Epithelial cell of proximal tubule (primary cell): ENCODE data around the gene IL21. TPM values are rescaled to one million over a fixed set of nuclear protein-coding genes. Genes with fewer than 3 reads are reported as not detected.

Experiments used
- DNase-seq: peaks from one replicate; pipeline ENCODE4 v3.0.0-alpha.2; 2011; ENCODE audit warnings: low read depth
- H3K4me3 ChIP-seq: 2 replicates; pipeline ENCODE4 v1.5.1; 2011; ENCODE audit warnings: low read depth, mild to moderate bottlenecking, low read length
- total RNA-seq: library from RNA; depleted of rRNA; stranded (reverse); fragments of >200 nt; gene quantifications from 2 replicates; pipeline ENCODE4 v1.2.3, GENCODE V29; 2015
- TF ChIP-seq, protein P1 (sequence below): conservative IDR thresholded peaks from 2 replicates; pipeline ENCODE4 v1.5.1; 2012; ENCODE audit warnings: low read depth, mild to moderate bottlenecking, low read length

Gene IL21
- total RNA-seq = not detected in 2 replicates

DNA sequence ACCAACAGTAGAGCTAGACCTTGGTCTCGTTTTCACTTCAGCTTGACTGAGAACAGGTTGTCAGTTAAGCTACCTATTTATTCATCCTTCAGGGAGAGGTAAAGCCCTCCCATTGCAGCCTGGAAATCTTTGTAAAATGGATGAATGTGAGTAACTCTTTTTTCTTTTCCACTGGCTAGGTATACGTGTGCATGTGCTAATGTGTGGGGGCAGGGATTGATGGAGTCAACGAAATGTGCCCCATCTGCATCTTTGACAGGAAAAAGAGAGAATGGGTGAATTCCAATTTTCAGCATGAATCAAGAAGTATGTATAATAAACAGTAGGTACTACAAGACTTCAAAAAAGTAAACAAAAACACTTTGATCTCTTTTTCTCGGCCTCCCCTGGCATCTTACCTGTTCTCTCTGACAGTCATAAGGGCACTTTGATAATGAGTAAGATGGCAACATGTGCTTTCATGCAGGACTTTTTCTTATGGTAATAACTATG, at the start of gene IL21:
Gene IL21 (minus strand): TSS at position 51 of the 492 bp plus-strand sequence. CDS start 55 bp downstream, outside the sequence.
- no peak within 1 kb of the TSS for H3K4me3 ChIP-seq
- TF ChIP-seq, protein P1, sequence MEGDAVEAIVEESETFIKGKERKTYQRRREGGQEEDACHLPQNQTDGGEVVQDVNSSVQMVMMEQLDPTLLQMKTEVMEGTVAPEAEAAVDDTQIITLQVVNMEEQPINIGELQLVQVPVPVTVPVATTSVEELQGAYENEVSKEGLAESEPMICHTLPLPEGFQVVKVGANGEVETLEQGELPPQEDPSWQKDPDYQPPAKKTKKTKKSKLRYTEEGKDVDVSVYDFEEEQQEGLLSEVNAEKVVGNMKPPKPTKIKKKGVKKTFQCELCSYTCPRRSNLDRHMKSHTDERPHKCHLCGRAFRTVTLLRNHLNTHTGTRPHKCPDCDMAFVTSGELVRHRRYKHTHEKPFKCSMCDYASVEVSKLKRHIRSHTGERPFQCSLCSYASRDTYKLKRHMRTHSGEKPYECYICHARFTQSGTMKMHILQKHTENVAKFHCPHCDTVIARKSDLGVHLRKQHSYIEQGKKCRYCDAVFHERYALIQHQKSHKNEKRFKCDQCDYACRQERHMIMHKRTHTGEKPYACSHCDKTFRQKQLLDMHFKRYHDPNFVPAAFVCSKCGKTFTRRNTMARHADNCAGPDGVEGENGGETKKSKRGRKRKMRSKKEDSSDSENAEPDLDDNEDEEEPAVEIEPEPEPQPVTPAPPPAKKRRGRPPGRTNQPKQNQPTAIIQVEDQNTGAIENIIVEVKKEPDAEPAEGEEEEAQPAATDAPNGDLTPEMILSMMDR = no peak
- DNase-seq = no peak

DNA sequence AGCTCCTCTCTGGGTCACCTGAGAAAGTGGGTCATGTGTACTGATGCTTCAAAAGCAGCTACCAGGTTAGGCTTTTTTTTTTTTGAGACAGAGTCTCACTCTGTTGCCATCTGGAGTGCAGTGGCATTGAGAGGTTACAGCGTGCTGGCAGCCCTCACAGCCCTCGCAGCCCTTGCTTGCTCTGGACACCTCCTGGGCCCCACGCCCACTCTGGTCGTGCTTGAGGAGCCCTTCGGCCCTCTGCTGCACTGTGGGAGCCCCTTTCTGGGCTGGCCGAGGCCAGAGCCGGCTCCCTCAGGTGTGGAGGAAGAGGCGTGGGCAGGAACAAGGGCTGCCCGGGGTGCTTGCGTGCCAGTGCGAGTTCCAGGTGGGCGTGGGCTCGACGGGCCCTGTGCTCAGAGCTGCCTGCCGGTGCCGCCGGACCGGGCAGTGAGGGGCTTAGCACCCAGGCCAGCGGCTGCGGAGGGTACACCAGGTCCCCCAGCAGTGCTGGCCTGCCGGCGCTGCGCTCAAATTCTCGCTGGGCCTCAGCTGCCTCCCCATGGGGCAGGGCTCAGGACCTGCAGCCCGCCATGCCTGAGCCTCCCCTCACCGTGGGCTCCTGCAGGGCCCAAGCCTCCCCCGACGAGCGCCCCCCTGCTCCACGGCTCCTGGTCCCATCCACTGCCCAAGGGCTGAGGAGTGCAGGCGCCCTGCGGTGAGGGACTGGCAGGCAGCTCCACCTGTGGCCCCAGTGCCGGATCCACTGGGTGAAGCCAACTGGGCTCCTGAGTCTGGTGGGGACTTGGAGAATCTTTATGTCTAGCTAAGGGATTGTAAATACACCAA, 49.3 kb upstream of the IL21 start:
- H3K4me3 ChIP-seq = no peak overlapping the region
- DNase-seq = no peak
- TF ChIP-seq, protein P1 = no peak

DNA sequence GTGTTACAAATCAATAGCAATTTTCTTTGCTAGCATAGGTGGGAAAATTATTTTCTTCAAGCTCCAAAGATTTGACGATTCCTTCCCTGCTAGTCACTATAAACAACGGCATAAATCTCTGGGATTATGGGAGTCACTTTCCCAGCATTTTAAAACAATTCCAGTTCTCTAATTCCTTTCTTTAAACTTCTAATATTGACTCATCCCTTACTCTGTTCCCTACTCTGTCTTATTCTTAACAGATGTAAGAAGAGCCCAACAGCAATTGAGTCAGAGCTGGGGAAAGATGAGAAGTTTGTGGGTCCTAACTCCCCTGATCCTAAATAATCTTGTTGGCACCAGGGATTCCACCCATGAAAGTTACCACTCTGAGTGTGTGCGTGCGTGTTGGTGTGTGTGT, 47.4 kb upstream of the IL21 start:
- no peak for DNase-seq
- no peak overlapping the region for H3K4me3 ChIP-seq

DNA sequence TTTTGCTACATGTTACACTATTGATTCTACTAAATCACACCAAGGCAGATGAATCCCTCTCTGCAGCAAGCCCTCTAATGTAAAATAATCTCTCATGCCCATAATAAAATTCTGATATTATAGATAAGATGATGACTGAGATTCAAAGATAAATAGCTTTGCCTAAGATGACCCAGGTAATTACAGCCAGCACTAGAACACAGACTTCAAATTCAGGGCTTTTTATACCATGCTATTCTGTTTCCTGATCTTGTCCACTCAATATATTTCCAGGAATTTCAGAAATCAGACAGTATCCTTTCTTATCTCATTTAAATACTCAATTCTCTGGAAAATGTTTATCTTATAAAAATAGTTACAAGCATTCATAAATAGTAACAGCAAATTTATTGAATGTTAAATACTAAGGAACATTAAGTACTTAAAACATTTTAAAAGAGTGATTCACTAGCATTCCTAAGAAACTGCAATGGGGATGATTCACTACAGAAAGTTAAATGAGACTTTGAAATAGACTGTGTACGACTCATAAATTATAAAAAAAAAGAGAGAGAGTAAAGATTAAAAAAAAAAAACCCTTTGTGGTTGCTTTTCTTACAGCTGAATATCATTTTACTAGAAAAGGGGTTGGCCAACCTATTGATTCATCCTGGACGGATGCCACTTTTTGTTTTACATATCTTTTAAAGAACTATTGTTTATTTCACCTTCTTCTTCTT, 45.8 kb upstream of the IL21 start:
- DNase-seq = peak; percentile 75
- TF ChIP-seq, protein P1 = no peak
- no peak overlapping the region for H3K4me3 ChIP-seq

More for the DNA sequence above, 47.4 kb upstream of the IL21 start:
- TF ChIP-seq, protein P1 = no peak

DNA sequence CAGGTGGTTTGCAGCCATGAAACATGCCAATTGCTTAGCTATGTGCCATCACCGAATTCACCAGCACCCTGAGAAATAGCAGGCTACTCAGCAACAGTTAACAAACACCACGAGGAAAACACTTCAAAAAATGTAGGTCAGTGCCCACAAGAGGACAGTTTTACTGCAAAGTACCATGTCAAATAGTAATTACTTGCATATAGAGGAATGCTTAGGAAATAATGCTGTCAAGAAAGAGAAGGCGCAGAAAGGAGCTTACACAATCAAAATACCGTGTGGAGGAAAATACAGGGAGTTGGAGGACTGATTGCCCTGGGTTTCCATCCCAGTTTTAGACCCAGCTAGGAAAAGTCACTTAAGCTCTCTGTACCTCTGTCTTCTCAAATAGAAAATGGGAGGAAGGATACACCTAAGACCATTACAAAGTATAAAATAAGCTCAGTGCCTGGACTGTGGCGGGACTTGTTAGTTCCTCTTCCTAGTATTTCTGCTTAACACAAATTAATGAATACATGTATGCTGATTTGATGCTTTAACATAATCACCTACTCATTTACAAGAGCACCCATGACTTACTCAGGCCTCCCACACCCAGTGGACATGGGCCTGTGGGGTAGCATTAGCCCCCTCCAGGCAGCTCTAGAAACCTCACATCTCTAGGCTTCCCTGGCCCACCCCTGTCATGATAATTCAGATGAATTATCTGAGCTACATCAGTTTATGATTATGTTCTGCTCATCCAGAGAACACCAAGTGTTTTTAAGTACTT, 44.5 kb upstream of the IL21 start:
- no peak for DNase-seq
- no peak overlapping the region for H3K4me3 ChIP-seq
- TF ChIP-seq, protein P1 = no peak

DNA sequence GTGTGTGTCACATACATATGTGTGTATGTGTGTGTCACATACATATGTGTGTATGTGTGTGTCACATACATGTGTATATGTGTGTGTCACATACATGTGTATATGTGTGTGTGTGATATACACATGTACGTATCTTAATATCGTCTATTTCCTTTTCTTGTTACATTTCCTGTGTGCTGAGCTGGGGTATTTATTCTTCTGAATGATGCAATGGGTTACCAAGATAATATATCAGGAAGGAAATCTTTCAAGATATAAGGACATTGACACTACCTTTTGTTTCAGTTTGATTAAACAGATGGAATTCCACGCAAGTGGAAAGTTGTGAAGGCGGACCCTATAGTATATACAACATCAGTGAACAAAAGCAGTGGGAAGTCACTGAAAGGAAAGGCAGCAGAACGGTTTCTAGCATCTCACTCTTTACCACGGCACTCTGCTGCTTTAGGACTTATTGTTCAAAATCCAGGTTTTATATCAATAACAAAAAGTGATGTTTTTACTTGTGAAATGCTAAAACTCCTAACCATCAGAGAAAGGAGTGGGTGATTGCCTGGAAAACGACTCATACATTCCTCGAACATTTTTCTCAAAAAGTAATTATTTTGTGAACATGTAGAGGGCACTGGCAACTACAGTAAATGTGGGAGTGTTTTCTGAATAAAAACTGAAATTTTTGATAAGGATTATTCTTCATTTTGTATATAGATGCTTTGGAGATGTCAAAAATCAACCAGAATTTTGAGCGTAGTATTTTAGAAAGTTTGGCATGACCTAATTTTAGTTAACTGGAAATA, 43.1 kb upstream of the IL21 start:
- H3K4me3 ChIP-seq = no peak overlapping the region
- TF ChIP-seq, protein P1 = no peak
- DNase-seq = no peak
